Measurements from ENCODE around the gene HPCAL1.

GRCh38 chr2:10348891-10349290 lies 46.2 kb downstream of the HPCAL1 start:
- no peak for TF ChIP-seq POU2F2 (IDR thresholded peaks at IDR 0.05; ENCODE audit: low read depth, low read length)
- TF ChIP-seq TAF1 (IDR thresholded peaks at IDR 0.05; ENCODE audit: low read depth, low read length) = no peak
- no peak for TF ChIP-seq POLR2A (IDR thresholded peaks at IDR 0.05; ENCODE audit: low read depth, low read length)
- no peak for TF ChIP-seq POLR2AphosphoS5 (IDR thresholded peaks at IDR 0.05; ENCODE audit: low read depth, low read length)
- TF ChIP-seq SPI1 (IDR thresholded peaks at IDR 0.05; ENCODE audit: low read depth, low read length) = no peak
- TF ChIP-seq PAX5 (IDR thresholded peaks at IDR 0.05; ENCODE audit: insufficient read depth, low read length, severe bottlenecking) = no peak

Measured in GM12891 (cell line).